Mesodermal cell (in vitro differentiated cells): ENCODE results near the gene DCAKD. TPM values are rescaled to one million over a fixed set of nuclear protein-coding genes. Genes with fewer than 3 reads are reported as not detected.

Experiments
- H3K27ac ChIP-seq: 2 replicates; pipeline ENCODE4 v1.7.0; 2013; ENCODE audit warnings: mild to moderate bottlenecking, low read depth, low read length, moderate library complexity; ENCODE audit not compliant: severe bottlenecking
- H3K36me3 ChIP-seq: 2 replicates; pipeline ENCODE4 v1.7.1; 2013; ENCODE audit warnings: mild to moderate bottlenecking, low read length, moderate library complexity; ENCODE audit not compliant: control insufficient read depth, insufficient read depth
- H3K4me1 ChIP-seq: one replicate; pipeline ENCODE4 v1.7.1; 2013; ENCODE audit warnings: mild to moderate bottlenecking, low read length; ENCODE audit not compliant: insufficient read depth, control insufficient read depth, poor library complexity, severe bottlenecking
- H3K4me3 ChIP-seq: 2 replicates; pipeline ENCODE4 v1.7.0; 2013; ENCODE audit warnings: low read length, control low read depth, mild to moderate bottlenecking; ENCODE audit not compliant: insufficient read depth, poor library complexity, severe bottlenecking; ENCODE audit errors: extremely low read depth
- H3K9me3 ChIP-seq: 2 replicates; pipeline ENCODE4 v1.7.1; 2013; ENCODE audit warnings: mild to moderate bottlenecking, low read length, moderate library complexity; ENCODE audit not compliant: control insufficient read depth
- WGBS, 2 experiments: methylation state at CpG; one replicate each; pipeline ENCODE4 v1.1.5; 2013; ENCODE audit warnings: missing lambda C conversion rate in 2 of 2; ENCODE audit not compliant: insufficient coverage in 2 of 2; 5-methylcytosine and 5-hydroxymethylcytosine counted together
- polyA plus RNA-seq, 2 experiments: library from polyadenylated mRNA; stranded (reverse); fragments of 50-300 nt; gene quantifications; one replicate each; pipeline ENCODE4 v1.2.3, GENCODE V29; 2013

Gene DCAKD, protein sequence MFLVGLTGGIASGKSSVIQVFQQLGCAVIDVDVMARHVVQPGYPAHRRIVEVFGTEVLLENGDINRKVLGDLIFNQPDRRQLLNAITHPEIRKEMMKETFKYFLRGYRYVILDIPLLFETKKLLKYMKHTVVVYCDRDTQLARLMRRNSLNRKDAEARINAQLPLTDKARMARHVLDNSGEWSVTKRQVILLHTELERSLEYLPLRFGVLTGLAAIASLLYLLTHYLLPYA
- polyA plus RNA-seq (2013, experiment 1 of 2): 50.4 TPM
- polyA plus RNA-seq (2013, experiment 2 of 2): 39.5 TPM

DNA sequence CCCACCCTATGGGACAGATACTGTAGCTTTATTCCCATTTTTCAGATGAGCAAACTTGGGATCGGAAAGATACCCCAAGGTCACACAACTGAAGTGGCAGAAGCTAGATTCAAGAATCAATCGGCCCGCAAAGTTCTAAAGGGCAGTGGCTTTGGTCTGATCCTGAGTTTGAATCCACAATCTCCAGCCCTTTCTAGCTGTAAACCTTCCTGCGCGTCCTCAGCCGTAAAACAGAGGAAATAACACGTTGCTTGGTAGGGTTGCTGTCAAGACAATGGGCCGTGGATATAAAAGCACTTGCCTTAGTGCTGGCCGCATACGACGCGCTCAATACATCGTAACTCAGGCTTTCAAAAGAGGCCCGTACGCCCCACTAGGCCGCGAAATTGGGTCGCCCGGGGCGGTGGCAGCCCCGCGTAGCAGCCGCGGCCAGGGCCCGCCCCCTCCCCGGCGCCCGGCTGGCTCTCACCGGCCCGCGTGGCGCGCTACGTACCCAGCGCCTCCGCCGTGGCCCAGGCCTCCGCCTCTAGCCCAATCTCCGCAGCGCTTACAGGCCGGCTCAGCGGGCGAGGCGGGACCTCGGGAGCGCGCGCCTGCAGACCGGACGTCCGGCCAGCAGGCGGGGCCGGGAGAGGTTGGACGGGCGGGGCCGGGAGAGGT lies at the start of gene DCAKD:
TSS of gene DCAKD (minus strand) at position 573 of the 660 bp plus-strand sequence. CDS start 16,747 bp downstream, outside the sequence.
- peak within 1 kb of the TSS; percentile 82 for H3K4me3 ChIP-seq
- no peaks in the 10 kb centered on the region for H3K9me3 ChIP-seq
- peaks cover 3% of the 10 kb centered on the region for H3K36me3 ChIP-seq
- 0 to 1% methylated on average over 34 of the region's 56 CpGs for WGBS, 2 experiments
- H3K4me1 ChIP-seq: peaks cover 9% of the 10 kb centered on the region
- peak within 1 kb of the TSS; percentile 94 for H3K27ac ChIP-seq

DNA sequence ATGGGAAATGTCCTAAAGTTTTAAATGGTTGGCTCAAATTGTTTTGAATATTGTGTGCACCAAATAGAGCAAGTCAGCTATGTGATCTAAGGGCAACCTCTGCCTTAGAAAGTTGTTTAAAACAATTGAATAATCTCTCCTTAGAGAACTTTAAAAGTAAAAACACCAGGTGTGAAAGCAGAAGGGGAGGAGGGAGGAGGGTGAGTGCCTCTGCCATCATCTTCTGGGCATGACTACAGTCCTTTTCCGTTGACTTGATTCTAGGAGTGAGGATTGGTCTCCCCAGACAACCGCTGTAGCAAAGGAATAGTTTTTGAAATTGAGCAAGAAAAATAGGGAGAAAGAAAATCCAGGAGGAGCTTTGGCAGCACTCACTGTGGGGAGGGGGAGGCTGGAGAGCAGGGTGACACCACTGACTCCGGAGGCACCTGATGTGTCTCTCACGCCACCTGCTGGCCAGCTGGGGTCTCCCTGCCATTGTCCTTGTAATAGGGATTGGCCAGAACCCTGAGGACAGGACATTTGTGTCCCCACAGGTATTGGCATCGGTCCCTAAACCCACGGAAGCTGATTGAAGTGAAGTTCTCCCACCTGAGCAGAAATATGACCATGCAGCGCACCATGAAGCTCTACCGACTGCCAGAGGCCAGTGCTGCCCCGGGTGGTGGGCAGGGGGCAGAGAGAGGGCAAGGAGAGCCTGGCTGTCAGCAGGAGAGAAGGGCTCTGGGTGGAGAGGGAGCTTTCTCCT lies 47.6 kb upstream of the DCAKD start:
- no peak overlapping the region for H3K27ac ChIP-seq
- H3K4me1 ChIP-seq: peaks cover under 1% of the 10 kb centered on the region
- 59 to 61% methylated on average over 9 of the region's 9 CpGs for WGBS, 2 experiments
- H3K4me3 ChIP-seq: no peak overlapping the region
- no peaks in the 10 kb centered on the region for H3K9me3 ChIP-seq
- H3K36me3 ChIP-seq: peaks cover 88% of the 10 kb centered on the region

DNA sequence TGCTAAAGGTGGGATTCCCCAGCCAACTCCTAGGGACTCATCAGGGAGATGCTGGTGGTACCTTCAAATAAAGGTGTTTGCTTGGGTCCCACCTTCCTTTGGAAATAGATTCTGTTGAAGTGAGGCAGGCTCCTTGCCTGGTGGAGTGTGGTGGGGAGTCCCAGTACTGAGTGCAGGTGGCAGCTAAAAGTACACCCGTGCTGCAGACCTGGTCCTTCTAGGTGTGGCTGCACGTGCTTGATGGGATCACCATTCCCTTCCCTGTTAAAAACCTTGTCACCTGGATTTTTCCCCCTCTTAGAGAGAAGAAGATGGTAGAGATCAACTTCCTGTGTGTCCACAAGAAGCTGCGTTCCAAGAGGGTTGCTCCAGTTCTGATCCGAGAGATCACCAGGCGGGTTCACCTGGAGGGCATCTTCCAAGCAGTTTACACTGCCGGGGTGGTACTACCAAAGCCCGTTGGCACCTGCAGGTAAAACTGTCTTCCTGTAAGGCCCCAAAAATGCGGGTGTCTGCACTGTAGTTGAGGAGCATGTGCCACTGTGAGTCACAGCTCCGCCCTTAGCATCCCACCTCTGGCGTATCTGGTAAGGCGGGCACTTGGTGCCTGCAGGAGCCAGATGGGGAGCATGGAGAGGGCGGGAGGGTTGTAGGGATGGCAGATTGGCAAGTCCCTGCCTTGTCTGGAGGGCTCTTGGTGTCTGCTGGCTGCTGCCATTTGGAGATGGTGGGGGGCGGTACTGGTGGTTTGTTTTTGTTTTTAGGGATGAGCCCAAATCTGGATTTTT lies 46.8 kb upstream of the DCAKD start:
- Histone ChIP-seq H3K9me3 (no peaks in the 10 kb centered on the region), H3K4me1 (peaks cover 9% of the 10 kb centered on the region), H3K4me3 (no peak overlapping the region), H3K36me3 (peaks cover 88% of the 10 kb centered on the region), H3K27ac (no peak overlapping the region)
- WGBS, 2 experiments: 94 to 99% methylated on average over 7 to 13 of the region's 13 CpGs

DNA sequence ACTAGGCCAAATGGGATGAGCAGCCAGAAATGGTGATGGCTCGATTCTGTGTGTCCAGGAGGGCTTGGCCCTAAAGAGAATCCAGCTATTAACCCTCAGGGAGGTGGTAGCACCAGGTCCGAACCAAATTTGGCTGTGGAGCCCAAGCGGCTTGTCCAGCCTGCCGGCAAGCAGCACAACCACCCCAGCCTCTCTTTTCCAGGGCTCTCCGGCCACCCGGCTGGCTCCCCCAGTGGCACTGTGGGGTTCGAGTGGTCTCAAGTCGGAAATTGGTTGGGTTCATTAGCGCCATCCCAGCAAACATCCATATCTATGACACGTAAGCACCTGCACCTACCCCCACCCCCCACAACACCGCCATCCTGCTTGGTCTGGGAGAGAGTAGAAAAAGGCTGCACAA lies 45.5 kb upstream of the DCAKD start:
- Histone ChIP-seq H3K9me3 (peaks cover 3% of the 10 kb centered on the region), H3K27ac (no peak overlapping the region), H3K4me1 (peaks cover 20% of the 10 kb centered on the region), H3K4me3 (no peak overlapping the region), H3K36me3 (peaks cover 82% of the 10 kb centered on the region)
- WGBS, 2 experiments: 94 to 100% methylated on average over 4 to 6 of the region's 11 CpGs

DNA sequence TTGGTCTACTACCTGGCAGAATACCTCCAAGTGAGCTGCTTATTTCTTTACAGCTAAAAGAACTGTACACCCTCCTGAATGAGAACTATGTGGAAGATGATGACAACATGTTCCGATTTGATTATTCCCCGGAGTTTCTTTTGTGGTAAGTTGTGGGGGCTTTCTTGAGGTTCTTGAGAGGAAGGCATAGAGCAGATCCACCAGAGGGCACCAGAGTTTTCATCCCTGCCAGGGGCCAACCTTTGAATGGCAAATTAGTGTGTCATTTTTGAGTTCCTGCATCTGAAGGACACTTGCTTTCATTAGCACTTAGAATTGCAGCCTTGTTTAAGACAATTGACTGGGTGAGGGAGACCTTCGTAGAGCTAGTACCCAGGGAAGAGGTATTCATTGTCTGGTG lies 44.7 kb upstream of the DCAKD start:
- Histone ChIP-seq H3K27ac (no peak overlapping the region), H3K36me3 (peaks cover 84% of the 10 kb centered on the region), H3K9me3 (peaks cover 7% of the 10 kb centered on the region), H3K4me1 (peaks cover 20% of the 10 kb centered on the region), H3K4me3 (no peak overlapping the region)
- WGBS, 2 experiments: 94% methylated on average over 2 to 3 of the region's 3 CpGs

DNA sequence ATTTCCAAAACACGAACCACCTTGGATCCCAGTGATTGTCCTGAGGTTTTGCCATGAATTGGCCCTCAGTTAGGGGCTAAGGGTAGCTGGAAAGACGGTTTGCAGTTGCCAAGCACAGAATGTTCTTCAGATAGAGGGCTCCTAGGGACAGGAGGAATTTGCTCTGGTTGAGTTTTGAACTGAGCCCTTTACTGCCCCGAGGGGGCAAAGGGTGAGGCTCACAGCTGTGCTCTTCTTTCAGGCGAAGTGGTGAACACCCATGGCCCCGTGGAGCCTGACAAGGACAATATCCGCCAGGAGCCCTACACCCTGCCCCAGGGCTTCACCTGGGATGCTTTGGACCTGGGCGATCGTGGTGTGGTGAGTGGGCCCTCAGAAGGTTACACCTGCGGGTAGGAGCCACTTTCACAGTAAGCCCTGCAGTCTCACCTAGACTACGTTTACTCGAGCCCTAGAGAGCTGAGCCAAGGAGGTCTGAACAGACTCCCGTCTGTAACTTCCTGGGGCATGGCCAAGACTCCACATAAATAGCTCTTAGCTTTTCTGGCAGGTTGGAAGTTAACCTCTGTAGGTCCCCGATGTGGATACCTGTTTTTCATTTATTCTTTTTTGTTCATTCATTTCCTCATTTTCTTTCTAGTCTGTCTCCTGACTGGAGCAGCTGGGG lies 42.1 kb upstream of the DCAKD start:
- 86 to 89% methylated on average over 12 to 13 of the region's 13 CpGs for WGBS, 2 experiments
- Histone ChIP-seq H3K9me3 (peaks cover 7% of the 10 kb centered on the region), H3K36me3 (peaks cover 91% of the 10 kb centered on the region), H3K27ac (peak overlapping the region; percentile 96), H3K4me1 (peaks cover 20% of the 10 kb centered on the region), H3K4me3 (no peak overlapping the region)

DNA sequence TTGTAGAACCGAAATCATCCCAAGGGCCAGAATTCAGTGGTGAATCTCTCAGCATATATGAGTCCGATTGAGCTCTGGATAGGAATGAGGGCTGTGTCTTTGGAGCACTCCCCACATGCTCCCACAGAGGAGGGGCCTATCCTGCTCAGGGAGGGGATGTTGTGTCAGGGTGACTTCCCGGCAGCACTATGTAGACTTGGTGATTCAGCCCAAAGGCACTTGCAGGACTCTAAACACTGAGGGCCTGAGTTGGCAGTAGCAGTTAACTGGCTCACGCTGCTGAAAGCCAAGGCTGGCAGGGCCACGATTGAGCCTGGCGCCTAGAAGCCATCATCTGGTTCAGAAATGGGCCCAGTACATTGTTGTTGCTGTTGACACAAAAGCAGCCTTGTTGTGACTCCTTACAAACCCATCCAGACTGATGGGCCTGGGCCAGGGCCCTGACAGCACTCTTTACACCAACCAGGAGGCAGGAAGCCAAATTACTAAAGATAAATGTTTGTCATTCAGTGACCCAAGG lies 41.5 kb upstream of the DCAKD start:
- peak overlapping the region; percentile 96 for H3K27ac ChIP-seq
- peaks cover 90% of the 10 kb centered on the region for H3K36me3 ChIP-seq
- H3K4me1 ChIP-seq: peaks cover 20% of the 10 kb centered on the region
- H3K9me3 ChIP-seq: peaks cover 7% of the 10 kb centered on the region
- 79 to 80% methylated on average over 5 to 6 of the region's 6 CpGs for WGBS, 2 experiments
- H3K4me3 ChIP-seq: no peak overlapping the region

DNA sequence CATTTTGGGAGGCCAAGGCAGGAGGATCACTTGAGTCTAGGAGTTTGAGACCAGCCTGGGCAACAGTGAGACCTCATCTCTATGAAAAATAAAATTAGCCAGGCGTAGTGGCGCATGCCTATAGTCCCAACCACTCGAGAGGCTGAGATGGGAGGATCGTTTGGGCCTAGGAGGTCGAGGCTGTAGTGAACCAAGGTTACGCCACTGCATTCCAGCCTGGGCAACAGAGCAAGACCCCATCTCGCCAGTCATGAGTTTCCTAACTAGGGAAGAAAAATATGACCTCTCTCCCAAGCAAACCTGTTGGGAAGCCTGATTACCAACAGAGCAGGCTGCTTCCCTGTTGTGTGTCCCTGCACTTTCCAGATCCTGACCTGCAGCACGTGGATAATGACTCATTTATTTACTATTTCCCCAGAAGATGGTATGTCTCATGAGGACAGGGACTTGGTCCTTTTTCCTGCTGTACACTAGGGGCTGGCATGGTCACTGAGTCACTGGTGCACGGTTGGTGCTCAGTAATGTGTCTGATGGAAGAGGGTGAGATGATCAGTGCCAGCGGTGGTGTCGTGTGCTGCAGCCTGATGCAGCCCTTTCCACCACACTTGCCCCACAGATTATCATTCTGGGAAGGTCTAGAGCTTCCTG lies 40.5 kb upstream of the DCAKD start:
- H3K4me1 ChIP-seq: peaks cover 20% of the 10 kb centered on the region
- 96 to 99% methylated on average over 7 to 9 of the region's 11 CpGs for WGBS, 2 experiments
- peaks cover 90% of the 10 kb centered on the region for H3K36me3 ChIP-seq
- H3K27ac ChIP-seq: peak overlapping the region; percentile 49
- H3K4me3 ChIP-seq: no peak overlapping the region
- peaks cover 7% of the 10 kb centered on the region for H3K9me3 ChIP-seq

DNA sequence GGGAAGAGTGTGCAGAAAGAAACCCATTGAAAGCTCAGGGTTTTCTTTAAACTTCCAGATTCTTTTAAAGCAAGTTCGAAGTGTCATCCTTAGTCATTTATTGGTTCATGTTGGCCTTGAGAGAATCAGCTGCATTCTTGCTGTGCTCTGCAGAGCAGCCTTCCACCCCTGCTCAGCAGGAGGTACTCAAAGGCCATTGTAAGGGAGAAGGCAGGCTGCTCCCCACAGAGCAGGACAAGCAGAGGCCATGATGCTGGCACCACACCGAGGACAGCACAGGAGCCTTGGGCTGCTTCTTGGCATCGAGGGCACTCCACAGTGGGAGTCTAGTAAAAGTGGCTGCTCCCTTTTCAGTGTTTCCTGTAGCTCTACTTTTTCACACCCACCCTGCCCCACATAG lies 39.3 kb upstream of the DCAKD start:
- peaks cover 7% of the 10 kb centered on the region for H3K9me3 ChIP-seq
- H3K4me1 ChIP-seq: peaks cover 20% of the 10 kb centered on the region
- WGBS, 2 experiments: 77 to 80% methylated on average over 3 of the region's 3 CpGs
- no peak overlapping the region for H3K27ac ChIP-seq
- H3K4me3 ChIP-seq: no peak overlapping the region
- H3K36me3 ChIP-seq: peaks cover 89% of the 10 kb centered on the region
